Non-pigmented ciliary epithelial cell (primary cell): ENCODE measurements around the gene ART4.

Experiments used
- DNase-seq: peaks from one replicate; pipeline ENCODE4 v3.0.0-alpha.2; 2010; ENCODE audit warnings: low read depth

The ART4 gene

DNA sequence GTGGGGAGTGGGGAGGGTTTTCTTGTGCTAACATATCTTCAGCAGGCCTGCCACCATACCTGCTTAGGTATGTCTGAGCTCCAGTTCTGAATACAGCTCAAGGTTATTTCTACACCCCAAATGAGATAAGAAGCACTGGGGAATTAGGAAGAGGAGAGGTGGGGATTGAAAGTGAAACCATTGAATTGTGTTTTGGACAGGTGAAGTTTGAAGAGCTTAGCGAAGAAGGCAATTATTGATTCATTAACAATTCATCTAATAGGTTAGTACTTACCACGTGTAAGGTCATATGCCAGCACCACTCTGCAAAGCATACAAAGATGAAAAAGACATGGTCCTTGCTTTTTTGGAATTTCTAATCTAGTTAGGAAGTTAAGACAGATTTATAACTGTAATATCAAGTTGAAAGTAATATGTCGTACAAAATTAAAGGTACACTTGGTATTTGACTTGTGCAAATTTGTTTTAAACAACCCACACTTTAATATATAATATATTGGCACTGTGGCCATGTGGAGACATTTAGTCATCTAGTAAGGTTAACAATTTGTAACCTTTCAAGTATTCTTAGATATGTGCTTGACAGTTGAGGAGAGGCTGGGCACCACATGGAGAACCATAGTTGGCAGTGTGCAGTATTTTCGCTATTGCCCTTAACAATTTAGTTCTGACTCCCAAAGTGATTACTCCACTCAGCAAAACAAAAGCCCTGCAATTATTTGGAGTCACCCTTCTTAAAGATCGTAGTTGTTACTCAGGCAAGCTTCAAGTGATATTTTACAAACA is 33.0 kb downstream of the ART4 start:
- no peak for DNase-seq

DNA sequence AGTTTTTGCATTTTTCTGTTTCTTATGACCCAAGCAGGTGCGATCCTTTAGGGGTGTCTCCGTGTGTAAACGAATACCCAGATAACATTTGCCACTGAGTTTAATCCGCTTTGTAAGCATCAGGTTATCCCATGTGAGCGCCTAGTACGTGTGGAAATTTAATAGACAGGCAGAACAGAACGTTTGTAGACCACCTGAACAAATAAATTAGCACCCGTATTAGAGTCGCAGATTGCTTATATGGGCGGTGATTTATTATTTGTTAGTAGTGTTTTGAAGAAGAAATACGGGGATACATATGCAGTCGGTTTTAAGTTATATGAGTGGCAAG is 39.5 kb downstream of the ART4 start:
- no peak for DNase-seq

DNA sequence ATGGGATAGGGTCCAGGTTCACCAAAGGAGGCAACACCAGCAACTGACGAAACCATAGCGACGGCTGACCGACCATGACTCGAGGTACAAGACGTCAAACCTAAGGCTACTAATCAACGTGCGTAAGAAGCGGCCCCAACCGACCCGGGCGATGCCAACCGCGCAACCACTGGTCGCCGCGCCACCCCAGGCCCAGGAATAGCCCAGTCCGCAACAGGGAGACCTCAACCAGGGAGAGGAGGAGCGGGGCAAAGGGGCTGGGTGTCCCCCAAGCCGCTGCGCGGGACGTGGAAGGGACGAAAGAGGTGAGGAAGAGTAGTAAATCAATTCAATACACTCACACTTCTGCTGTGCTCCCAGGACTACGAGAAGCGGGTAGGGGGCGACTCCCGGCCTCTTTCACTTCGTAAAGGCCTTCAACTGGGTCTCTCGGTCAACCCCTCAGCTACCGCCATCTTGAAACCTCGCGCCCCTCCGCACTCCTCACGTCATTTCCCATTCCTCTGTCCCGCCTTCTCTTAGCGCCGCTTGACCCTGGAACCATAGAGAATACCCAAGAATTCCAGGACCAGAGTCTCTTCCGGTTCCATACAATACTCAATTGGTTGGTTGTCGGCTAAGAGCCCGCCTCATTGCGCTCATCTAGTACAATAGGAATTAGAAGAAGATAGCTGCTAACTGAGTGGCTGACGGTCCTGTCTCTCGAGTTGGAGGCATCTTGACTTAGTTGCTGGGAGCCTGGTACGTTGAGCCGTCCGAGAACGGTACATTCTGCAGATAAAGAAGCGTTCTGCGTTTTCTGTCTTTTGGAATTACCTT is 40.1 kb downstream of the ART4 start, which contains the start of the genes C12orf60 and WBP11:
C12orf60 (plus strand) TSS at position 660 of the 819 bp plus-strand sequence. CDS start 19,266 bp downstream, outside the sequence.
WBP11 (minus strand) TSS at position 468 of the 819 bp plus-strand sequence. CDS start 2,095 bp downstream, outside the sequence.
- DNase-seq, result peak; percentile 97

DNA sequence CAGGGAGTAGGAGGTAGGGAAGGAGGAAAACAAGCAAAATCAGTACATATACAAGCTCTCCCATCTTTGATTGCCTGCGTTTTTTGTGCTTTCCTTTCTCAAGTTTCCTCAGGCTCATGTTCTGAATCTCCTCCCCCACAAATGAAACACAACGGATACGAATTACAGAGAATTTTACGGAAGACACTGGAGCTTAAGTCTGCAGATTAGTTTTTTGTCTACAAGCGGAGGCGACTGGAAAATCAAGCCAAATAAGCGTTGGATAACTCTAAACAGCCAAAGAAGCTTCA is 40.7 kb downstream of the ART4 start:
- no peak for DNase-seq

- DNase-seq, result no peak
Observed at GRCh38 chr12:14802247-14802646, 41.1 kb downstream of the ART4 start.

DNA sequence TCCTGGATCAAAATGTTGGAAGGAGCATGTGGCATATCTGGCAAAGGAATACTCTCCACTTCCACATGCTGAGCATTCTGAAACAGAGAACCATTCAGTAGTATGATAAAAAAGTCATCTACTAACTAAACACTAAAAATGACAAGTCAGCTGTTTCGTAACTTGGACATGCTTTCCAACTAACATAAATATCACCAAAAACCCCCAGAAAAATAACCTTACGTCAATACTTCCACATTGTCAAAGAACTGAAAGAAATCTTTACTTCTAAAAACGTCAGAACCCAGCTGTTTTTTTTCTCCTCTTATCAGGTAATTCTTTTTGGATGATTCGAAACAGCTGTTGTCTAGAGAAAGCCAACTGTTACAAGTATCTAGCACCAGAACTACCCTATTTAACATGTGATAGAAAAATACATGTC is 48.3 kb downstream of the ART4 start:
- DNase-seq, result no peak

GRCh38 chr12:14785568-14785967 is 57.8 kb downstream of the ART4 start:
- DNase-seq, result no peak

DNA sequence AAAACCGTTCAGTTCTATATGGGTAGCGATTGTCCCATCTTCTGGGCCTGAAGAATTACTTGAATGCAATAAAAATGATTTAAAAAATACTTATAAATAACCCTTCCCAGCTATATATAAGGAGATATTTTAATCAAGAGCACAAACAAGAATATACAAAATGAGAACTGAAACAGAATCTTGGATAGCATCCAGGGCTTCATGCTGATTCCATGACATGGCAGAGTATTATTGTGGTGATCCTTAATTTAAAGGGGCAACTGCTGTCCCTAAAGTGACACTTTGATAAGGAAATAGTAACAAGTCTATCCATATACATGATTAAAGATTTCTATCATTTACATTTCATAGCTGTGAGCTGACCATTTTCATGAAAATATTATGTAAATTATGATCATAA is 58.9 kb downstream of the ART4 start:
- DNase-seq, result no peak

- no peak for DNase-seq
Observed at GRCh38 chr12:14782756-14783155, 60.6 kb downstream of the ART4 start.

DNA sequence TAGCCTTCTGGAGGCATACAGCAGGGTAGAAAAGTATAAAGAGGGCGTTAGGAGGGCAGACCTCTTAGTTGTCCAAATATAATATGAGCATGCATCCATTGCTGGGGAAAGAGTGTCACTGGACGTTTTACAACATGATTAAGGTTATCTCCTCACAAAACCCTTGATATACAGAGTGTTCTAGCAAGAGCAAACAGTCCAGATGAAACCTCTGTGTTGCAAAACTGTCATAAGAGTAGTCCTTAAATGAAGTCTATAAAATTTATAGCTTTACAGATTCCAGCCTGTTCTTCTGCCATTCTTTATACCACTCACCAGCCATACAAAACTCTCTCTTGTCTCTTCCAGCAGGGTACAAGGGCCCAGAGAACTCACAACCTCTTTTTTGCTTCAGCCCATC is 61.8 kb downstream of the ART4 start:
- DNase-seq, result no peak

DNA sequence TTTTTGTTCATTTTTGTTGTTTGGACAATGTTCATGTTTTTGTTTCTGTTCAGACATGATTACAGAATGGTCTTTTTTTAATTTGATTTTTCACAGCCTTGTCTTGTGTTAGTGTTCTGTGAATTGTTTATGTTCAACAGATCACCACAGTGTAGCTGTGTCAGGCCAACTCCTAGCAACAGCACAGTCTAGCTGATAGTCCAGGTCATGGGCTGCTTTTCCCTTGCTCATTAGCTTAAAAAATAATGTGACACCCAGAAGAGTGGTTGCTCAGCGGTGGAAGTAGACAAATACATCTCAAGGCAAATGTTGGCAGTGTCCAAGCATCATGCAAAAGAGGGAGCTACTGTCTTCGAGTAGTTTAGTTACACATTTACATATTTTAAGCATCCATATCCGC is 62.5 kb downstream of the ART4 start:
- DNase-seq, result no peak

GRCh38 chr12:14779834-14780233 is 63.5 kb downstream of the ART4 start:
- no peak for DNase-seq

GRCh38 chr12:14777271-14777670 is 66.1 kb downstream of the ART4 start:
- no peak for DNase-seq

- DNase-seq, result no peak
Observed at GRCh38 chr12:14776236-14776961, 66.9 kb downstream of the ART4 start.

- DNase-seq, result no peak
Observed at GRCh38 chr12:14775636-14775980, 67.7 kb downstream of the ART4 start.
